CD4-positive, alpha-beta T cell treated with Interleukin-21 for 1 hour (primary cell): ENCODE results near the gene HDAC9.

Experiments used
- DNase-seq: peaks from one replicate; pipeline ENCODE4 v3.0.0-alpha.2; 2020

Gene HDAC9

DNA sequence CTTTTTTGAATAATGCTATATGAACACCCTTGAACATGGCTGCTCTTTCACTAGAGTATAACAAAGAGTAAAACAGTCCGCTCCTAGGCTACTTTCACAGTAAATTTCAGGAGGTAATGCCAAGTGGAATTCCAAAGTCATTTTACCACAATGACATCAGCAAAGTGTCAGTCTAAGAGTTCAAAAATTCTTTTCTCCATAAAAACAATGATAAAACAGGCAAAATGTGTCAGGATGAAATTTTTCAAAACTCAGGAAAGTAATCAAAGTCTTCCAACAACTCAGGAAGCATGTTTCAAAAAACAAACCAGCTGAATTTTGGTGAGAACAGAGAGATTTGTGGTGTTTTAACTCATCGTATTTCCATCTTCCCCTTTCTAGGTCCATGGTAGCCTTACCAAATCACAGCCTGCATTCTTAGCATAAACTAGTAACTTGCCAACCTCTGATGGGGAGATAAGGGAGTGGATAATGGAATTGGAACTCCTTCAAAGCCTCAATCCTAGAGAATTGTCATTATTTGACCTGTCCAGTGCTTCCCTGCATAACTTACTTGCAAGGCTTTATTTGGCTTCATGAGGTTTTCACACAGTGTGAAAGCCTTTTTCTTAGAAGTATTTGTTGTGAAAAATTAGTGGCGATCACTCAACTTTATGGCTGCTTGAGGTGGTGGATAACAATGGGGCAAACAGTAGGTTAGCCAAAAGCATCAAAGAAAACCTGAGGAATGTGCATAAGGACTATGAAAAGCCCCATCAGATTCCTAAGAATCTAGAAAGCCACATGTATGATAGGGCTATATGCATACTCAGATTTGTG, 302.7 kb downstream of the HDAC9 start:
- DNase-seq: no peak

DNA sequence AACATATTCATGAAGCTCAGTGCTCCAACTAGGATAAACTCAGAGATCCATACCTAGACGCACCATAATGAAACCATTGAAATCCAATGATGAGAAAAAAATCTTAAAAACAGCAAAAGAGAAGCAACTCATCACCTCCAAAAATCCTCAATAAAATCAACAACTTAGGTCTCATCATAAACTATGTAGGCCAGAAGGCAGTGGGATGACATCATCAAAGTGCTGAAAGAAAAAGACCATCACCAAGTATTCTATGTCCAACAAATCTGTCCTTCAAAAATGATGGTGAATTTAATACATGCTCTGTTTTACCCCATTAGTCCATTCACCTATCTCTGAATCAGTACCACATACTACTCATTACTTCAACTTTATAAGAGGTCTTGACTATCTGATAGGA, 304.4 kb downstream of the HDAC9 start:
- no peak for DNase-seq

DNA sequence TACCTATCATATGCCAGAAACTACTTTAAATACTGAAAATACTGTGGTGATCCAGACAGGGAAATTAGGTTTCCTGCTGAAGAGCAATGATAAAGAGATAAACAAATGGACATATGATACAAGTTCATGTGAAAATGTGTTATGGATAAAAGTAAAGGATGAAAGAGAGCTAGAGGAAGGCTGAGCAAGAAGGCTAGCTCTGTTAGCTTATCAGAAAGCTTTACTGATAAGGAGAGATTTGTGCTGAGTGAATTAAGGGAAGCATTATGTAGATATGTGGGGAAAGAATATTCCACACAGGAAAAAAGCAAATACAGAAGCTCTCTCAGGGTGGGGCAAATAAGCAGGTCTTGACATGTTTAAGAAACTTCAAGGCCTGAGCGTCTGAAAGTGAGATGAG, 308.4 kb downstream of the HDAC9 start:
- no peak for DNase-seq

DNA sequence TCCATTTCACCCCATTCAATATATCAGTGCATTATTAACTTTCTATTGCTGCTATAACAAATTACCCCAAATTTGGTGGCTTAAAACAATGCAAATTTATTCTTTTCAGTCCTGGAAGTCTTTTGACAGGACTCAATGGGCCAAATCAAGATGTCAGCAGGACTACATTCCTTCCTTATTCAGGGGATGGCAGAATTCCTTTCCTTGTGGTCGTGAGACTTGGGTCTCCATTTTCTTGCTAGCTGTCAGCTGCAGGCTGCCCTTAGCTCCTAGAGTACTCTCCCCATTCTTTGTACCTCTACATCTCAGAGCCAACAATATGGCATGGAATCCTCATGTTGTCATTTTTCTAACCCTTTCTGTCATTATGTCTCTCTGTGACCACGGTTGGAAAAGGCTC, 310.6 kb downstream of the HDAC9 start:
- no peak for DNase-seq

DNA sequence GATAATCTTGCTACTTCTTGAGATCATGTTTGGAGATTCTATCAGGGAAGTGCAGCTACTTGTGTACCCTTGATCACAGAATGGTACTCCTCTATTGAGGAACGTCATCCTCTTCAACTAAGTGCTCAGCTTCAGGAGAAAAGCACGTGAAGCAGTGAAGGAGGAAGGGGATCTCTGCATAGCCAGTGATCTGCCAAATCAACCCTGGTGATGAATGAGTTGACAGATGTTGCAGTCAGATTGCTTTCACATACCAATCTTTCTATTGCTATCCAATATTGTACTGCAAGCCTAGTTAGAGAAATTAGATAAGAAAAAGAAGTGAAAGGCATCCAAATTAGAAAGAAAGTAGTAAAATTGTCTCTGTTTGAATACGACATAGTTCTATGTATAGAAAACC, 312.5 kb downstream of the HDAC9 start:
- no peak for DNase-seq

DNA sequence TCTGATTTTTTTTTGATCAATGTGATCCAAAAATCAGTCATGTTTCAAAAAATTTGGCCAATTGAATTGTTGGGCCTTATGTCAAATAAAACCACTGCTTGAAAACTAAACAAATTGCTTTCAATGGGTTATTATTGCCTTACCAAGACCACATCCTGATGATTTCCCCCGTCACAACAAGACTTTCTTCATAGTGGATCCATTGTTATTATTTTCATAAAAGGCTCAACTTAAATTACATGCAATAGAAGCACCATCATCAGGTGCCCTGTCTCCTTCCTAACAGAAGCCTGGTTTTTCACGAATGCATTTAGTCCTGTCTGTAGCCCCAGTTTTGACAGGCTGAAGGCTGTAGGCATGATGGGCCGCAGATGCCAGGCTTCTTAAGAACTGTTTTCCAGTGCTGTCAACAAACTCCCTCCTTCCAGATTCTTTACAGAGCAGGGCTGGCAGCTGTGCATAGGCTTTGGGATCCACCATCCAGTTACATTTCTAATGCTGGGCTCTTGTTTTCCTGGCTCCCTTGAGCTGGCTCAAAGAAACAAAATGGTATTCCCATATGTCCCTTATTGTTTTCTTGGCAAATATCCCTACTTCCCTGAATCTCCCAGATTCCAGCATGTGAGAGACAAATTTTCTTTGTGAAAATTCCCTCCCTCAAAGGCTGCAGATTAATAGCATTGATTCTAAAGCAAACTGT, 319.9 kb downstream of the HDAC9 start:
- no peak for DNase-seq

DNA sequence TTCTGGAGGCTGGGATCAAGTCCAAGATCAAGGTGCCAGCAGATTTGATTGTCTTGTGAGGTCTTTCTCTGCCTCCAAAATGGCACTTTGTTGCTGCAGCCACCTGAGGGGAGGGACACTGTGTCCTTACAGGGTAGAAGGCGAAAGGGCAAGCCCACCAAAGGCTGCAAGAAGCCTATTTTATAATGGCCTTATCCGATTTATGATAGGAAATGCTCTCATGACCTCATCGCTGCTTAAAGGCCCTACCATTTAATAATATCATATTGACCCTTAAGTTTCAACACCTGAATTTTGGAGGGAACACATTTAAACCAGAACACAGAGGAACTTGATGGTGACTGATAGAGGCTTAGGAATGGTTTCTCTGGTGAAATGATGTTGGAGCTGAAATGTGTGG, 325.4 kb downstream of the HDAC9 start:
- no peak for DNase-seq

DNA sequence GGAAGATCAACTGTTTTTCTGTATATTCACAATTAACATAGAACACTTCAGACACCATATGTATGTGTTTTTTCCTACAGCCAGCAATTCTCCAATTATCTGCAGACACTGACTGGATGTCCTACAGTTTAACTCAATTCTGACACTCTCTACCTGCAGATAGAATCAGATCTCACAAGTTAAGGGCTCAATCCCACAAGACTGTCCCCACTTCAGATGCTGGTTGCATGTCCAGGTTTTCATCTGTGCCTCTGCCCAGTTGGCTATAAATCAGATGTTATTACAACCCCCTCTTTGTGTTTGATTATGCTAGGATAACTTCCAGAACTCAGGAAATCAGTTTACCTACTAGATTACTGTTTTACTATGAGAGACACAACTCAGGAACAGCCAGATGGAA, 326.0 kb downstream of the HDAC9 start:
- no peak for DNase-seq

DNA sequence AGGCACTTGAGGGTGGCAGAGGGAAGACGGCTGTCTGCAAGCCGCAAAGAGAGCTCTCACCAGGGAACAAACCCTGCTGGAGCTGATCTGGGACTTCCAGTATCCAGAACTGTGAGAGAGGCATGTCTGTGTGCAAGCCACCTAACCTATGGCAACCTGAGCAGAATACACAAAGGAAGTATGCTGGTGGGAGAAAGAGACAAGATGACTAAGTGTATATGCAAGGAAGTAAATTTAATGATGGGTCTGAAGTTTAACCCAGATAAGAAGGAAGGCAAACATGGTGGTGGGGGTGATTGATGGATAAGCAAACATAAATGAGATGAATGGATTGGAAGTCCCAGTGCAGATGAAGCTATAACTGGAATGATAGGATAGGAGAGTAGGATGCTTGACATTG, 328.6 kb downstream of the HDAC9 start:
- DNase-seq: no peak

DNA sequence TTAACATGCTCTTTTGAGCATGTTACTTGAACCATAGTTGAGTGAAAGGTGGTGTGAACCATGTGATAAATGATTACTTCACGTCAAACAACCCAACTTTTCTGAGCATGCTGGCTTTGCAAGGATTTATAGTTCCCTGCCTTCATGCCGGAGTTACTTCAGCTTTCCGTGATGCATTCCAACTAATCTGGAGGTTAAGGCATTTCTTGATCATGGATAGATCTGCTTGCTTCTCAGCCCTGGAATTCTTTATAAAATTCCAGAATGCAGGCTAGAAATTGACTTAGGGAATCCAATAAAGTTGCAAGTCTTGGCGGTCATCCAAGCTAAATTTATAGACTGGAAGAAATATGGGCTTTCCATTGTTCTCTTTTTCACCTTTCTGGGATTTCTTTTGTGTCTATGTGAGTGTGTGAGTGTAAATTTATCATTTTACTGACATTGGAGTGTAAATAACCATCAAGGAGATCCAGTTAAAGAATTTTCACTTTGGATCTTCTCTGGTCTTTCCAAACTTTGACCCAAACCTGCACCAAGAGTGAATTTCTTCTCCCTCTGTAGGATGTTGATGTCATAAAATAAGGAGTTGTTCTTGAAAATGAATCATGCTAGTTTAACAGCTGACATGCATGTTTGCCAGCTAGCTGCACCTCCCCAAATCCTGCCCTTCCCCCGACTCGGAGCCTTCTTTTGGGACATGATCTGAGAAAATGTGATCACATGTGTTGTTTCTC, 332.9 kb downstream of the HDAC9 start:
- no peak for DNase-seq

DNA sequence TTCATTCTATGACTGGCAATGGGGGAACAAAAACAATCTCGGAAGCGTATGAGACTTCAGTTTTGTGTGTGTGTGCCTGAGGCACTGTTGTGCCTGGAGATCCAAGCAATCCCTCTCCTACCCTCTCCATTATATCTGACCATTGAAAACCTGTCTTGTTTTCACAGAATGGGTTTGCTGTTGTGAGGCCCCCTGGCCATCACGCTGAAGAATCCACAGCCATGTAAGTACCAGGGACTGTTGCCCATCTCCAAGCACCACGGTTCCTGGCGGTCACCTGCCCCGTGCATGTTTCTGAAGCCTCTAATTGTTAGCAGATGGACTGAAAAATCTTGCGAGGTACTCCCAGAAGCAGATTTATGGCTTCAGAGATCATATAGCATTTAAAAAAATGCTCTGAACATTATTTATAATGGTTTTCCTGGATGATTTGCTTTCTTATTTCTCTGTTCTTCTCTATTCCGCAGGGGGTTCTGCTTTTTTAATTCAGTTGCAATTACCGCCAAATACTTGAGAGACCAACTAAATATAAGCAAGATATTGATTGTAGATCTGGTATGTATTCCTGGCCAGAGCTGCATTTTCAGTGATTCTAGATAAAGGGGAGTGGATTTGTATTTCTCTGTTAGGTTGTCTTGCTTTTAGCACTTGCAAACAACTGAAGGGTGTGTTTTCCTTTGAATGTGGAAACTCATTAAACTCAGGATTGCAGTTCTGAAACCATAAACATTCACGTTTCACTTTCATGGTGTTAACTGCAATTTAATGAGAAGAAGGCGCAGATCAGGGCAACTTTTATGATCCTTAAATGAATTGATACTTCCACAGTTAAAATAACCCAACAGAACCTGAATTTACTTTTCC, 333.7 kb downstream of the HDAC9 start:
- DNase-seq: no peak

DNA sequence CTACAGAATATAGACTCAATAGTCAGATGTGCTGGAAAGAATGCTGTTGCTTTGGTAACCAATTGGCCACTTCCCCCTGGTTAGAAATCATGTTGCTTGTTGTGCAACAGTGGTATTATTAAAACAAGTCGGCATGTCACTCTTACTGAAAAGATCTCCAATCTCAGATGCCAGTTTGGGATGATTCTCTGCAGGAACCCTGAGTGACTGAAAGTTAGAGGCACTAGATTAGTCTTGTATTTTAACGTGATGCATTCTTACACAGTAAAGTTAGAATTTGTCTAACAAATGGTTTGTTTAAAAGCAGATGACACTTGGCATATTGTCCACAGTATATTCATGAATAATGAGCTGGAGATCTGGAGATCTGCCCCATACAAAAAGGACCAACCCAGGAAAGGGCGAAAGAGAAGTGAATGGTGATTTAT, 334.3 kb downstream of the HDAC9 start:
- DNase-seq: no peak

DNA sequence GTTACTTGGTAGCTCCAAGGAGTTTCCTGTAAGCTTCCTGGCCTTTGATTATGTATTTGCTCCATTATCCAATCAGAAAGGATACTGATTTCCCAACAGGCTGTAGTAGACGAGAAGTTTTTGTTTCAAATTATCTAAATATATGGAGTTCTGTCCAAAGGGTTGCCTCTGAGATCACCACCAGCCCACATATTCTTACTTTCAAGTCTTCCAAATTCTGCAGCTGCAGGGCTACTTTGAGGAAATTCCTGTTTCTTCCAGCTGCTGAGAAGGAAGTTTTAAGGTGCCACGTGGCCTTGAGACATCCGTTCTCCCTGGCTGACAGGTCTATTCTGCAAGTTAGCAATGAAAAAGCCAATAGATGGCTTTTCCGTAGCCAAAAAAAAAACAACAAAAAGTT, 335.9 kb downstream of the HDAC9 start:
- DNase-seq: no peak

DNA sequence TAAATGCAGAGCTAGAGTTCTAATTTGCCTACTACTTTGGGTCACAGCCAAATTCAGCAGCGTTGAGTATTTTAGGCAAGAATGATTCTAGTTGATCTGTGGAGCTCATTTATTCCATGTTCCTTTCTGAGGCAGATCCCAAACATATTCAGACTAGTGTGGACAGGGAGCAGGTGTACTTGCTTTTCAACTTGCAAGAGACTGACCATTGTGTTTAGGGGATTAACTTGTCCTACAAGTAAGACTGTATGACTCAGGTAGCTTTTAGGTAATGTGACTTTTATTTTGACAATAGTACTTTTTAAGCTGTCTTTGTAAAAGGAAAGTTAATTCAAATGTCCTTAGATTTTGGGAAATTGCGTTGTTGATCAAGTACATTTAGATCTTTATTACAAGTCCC, 336.4 kb downstream of the HDAC9 start:
- DNase-seq: no peak

DNA sequence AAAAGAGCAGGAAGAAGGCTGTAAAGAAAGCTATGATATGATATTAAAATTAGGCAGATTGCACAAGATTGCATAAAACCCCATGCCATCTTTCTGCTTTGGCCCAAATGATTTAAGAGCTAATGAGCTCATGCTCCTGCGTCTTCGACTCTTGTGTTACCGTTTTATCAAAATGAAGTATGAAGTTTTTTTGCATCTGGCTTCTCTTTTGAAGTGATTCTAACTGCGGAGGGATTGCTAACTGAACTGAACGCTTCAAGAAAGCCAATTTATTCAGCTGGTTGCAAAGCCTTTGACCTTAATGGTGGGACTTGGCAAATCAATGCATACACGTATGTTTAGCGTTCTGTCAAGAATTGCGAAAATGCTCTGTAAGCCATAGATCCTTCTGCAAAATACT, 339.0 kb downstream of the HDAC9 start:
- no peak for DNase-seq

DNA sequence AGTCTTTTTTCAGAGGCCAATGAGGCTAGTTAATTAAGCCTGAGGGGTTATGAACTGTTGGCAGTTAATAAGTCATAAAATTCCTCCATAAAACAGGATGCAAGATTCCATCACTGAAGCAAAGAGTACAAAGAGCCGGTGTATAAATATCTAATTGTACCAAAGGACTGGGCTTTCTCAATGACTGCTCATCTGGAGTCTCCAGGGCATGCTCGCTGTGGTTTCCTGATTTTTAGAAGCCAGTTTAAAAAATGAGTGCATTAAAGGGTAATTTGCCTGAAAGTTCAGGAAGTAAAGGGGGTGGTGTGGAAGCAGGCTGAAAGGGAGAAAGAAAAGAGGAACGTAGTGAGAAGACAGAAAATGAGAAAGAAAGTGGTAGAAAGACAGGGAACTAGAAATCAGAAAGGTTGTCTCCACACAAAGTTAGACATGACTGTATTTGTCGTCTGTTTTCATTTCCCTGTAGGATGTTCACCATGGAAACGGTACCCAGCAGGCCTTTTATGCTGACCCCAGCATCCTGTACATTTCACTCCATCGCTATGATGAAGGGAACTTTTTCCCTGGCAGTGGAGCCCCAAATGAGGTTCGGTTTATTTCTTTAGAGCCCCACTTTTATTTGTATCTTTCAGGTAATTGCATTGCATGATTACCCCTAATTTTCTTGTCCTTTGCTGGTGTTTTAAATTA, 339.6 kb downstream of the HDAC9 start:
- DNase-seq: no peak

DNA sequence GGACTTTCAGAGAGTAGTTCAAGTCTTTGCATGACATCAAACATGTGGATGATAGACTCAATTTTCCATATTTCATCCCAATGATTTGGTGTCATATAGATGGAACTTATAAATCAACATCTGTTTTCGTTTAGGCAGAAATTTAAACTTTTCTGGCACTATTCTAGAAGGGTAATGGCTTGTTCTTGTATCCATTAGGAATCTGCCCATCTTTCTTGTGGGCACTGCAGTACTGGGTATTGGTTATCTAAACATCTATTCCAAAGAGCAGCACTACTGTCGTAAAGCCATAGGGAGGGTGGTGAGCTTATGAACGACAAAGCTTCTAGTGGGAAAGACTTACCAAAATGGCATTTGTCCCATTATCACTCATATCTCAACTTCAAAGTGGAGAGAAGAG, 348.4 kb downstream of the HDAC9 start:
- no peak for DNase-seq

DNA sequence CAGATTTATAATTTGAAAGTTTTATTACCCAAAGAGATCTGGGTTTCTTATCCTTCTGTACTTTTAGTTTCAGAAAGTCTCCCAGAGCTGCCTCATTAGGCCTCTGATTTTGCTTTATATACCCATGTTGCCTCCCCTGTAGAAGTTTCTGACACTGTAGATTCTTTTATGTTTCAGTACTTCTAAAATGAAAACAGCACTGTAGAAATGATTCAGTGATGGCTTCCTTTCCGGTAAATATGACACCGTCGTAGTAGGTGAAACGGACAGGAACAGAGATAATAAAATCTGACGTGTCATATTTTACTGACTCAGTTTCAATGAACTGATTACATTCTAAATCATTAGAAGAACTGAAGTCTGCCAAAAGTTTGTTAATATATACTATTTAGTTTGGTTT, 349.2 kb downstream of the HDAC9 start:
- no peak for DNase-seq

DNA sequence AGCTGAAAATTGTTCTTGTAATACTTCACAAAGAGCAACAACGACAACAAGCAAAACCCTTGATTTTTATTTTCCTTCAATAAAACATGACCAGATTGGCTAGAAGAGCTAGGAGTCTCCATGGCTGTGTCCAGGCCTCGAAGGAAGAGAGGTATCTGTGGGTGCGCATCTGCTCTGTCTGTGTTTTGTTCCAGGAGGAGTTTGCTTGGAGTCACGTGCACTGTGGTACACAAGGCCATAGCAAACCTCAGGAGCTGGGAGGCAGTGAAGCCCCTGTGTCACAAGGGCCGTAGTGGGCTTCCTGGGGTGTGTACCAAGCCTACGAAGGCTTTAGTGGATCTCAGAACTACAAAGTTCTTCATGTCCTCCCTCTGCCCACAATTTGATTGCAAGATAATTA, 350.2 kb downstream of the HDAC9 start:
- DNase-seq: no peak

DNA sequence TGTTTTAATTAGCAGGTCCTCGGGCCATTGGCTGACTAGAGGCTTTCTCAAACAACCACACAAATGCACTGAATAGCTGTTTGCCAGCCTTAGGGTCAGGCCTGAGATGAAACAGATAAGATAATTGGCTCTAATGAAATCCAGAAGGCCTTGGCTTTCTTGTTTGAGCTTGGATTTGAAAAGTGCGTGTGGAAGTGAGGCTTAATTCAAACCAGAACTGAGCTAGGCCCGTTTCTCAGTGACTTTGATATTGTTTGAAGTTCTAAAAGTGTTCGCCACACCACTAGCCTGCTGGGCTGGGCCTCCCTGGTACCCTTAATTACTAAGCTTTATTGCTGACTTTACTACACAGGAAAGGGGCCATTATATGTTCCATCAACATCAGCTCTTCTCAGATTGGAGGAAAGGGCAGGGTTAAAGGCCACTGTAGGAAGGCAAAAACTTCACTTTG, 351.2 kb downstream of the HDAC9 start:
- DNase-seq: no peak

DNA sequence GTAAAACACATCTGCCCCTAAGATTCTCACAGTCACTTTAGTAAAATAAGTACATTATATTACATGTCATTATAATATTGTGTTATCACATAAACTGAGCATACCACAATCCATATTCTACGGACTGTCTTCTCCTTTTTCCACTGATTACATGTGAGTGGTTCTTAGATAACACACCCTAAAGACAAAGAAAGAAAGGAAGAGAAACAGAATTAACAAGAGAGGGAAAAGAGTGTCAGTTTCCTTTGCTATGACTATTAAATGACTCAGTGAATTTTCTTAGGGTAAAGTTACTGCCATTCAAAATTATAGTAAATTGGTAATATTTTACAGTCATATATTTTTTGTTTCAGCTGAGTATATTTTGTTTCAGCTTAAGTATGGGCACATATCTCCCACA, 353.6 kb downstream of the HDAC9 start:
- DNase-seq: no peak

DNA sequence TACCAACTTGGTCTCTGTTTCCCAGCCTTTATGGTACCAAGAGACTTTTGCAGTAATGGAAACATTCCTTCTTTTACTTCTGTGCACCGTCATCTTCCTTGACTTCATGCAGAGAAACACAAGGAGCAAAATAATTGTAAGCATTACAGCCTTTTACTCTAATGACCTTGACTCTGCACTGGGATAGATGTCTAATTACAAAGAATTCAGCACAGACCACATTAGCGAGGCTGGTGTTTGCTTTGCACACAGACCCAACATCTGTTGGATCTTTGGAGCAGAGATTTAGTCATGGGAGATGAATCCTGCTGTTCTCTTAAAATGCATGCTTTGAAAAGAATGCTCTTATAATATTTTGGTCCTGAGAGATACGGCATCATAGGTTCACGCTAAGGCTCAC, 360.2 kb downstream of the HDAC9 start:
- DNase-seq: no peak
